ENCODE results near the gene GFRA4. TPM values are rescaled to one million over a fixed set of nuclear protein-coding genes. Genes with fewer than 3 reads are reported as not detected.
"Not testable (repeated sequence)": the region's sequence is repeated elsewhere in the genome, so short reads cannot be mapped to it uniquely, and the experiment has no call there.

GFRA4 gene
- total RNA-seq, 6 experiments from 2014 or later: not detected

GRCh38 chr20:3621111-3621510 is 42.1 kb downstream of the GFRA4 start:
- ATAC-seq: no peak
- Histone ChIP-seq H3K4me1 (no peaks in the 10 kb centered on the region), H3K36me3 (peaks cover 0 to 16% (median 6%) of the 10 kb centered on the region in 4 donors), H3K4me3 (no peak overlapping the region), H3K9me3 (no peaks in the 10 kb centered on the region), H3K27ac (no peak overlapping the region), H3K27me3 (no peaks in the 10 kb centered on the region)
- TF ChIP-seq POLR2A (IDR thresholded peaks at IDR 0.05): no peak
- no peak for TF ChIP-seq CTCF (IDR thresholded peaks at IDR 0.05)
- intact Hi-C loops (cut with DNase I): no loop called here
- WGBS (ENCODE audit: insufficient coverage, low coverage, low lambda C conversion rate, missing lambda C conversion rate): 85% methylated on average over 7 of the region's 8 CpGs
- no peak for DNase-seq

- WGBS (ENCODE audit: insufficient coverage, low coverage, low lambda C conversion rate, missing lambda C conversion rate): 50% methylated on average over 2 of the region's 4 CpGs
- Histone ChIP-seq H3K9me3 (no peaks in the 10 kb centered on the region), H3K27me3 (no peaks in the 10 kb centered on the region), H3K36me3 (peaks cover 0 to 24% (median 3%) of the 10 kb centered on the region in 4 donors), H3K27ac (no peak overlapping the region), H3K4me1 (no peaks in the 10 kb centered on the region), H3K4me3 (no peak overlapping the region)
- intact Hi-C loops (cut with DNase I): no loop called here
- TF ChIP-seq POLR2A (IDR thresholded peaks at IDR 0.05) (no peak), CTCF (IDR thresholded peaks at IDR 0.05) (no peak)
- peak in 2 of 4 donors; percentile 23 to 34 for ATAC-seq
- DNase-seq: no peak
Observed at GRCh38 chr20:3616250-3616649, 46.9 kb downstream of the GFRA4 start.

- H3K27me3 ChIP-seq; DNase-seq; H3K4me3 ChIP-seq; H3K27ac ChIP-seq; H3K4me1 ChIP-seq; ATAC-seq; intact Hi-C loops (cut with DNase I); H3K9me3 ChIP-seq: not testable (repeated sequence)
- H3K36me3 ChIP-seq: peaks cover 0 to 24% (median 3%) of the 10 kb centered on the region in 4 donors
- 91% methylated on average over 12 of the region's 13 CpGs for WGBS (ENCODE audit: insufficient coverage, low coverage, low lambda C conversion rate, missing lambda C conversion rate)
Observed at GRCh38 chr20:3615171-3615840, 47.9 kb downstream of the GFRA4 start.

GRCh38 chr20:3614466-3614865 is 48.7 kb downstream of the GFRA4 start:
- 95% methylated on average over 5 of the region's 5 CpGs for WGBS (ENCODE audit: insufficient coverage, low coverage, low lambda C conversion rate, missing lambda C conversion rate)
- H3K4me3 ChIP-seq: no peak overlapping the region
- no peaks in the 10 kb centered on the region for H3K27me3 ChIP-seq
- intact Hi-C loops (cut with DNase I): no loop called here
- no peak overlapping the region for H3K27ac ChIP-seq
- ATAC-seq: no peak
- no peak for DNase-seq
- no peak for TF ChIP-seq CTCF (IDR thresholded peaks at IDR 0.05)
- TF ChIP-seq POLR2A (IDR thresholded peaks at IDR 0.05): no peak
- peaks cover 0 to 24% (median 3%) of the 10 kb centered on the region in 4 donors for H3K36me3 ChIP-seq
- H3K9me3 ChIP-seq: no peaks in the 10 kb centered on the region
- no peaks in the 10 kb centered on the region for H3K4me1 ChIP-seq

- H3K27me3 ChIP-seq: no peaks in the 10 kb centered on the region
- WGBS (ENCODE audit: insufficient coverage, low coverage, low lambda C conversion rate, missing lambda C conversion rate): 94% methylated on average over 9 of the region's 9 CpGs
- intact Hi-C loops (cut with DNase I): no loop called here
- H3K9me3 ChIP-seq: no peaks in the 10 kb centered on the region
- no peak for DNase-seq
- H3K4me3 ChIP-seq: no peak overlapping the region
- no peak for ATAC-seq
- no peaks in the 10 kb centered on the region for H3K4me1 ChIP-seq
- no peak overlapping the region for H3K27ac ChIP-seq
- peaks cover 0 to 24% (median 3%) of the 10 kb centered on the region in 4 donors for H3K36me3 ChIP-seq
- no peak for TF ChIP-seq CTCF (IDR thresholded peaks at IDR 0.05)
- TF ChIP-seq POLR2A (IDR thresholded peaks at IDR 0.05): no peak
Observed at GRCh38 chr20:3613821-3614440, 49.3 kb downstream of the GFRA4 start.

All from right lobe of liver (tissue), 6 donors.